Spleen (tissue), 11 donors: Measurements from ENCODE around the gene NLRP6. TPM values are rescaled to one million over a fixed set of nuclear protein-coding genes. Genes with fewer than 3 reads are reported as not detected.

Experiments used
- DNase-seq: peaks from one replicate; pipeline ENCODE4 v3.0.0-alpha.2; 2020
- H3K27ac ChIP-seq, 8 donors: fragments of 200-600 bp; sonication (generic) in 7 of 8; 1 replicate in 4 of 8; 2 replicates in 4 of 8; pipeline versions ENCODE4 v1.5.0 to v1.8.0; 2016 to 2021; ENCODE audit warnings: inconsistent platforms in 4 of 8, mild to moderate bottlenecking in 4 of 8, moderate library complexity in 1 of 8
- H3K27me3 ChIP-seq, 7 donors: fragments of 200-600 bp; sonication (generic) in 6 of 7; replicated peaks in 1 of 7; 1 replicate in 4 of 7; 2 replicates in 3 of 7; pipeline versions ENCODE4 v1.5.0 to v1.8.0; 2016 to 2021; ENCODE audit warnings: inconsistent platforms in 3 of 7, mild to moderate bottlenecking in 1 of 7
- H3K36me3 ChIP-seq, 6 donors: fragments of 200-600 bp; sonication (generic) in 5 of 6; 1 replicate in 4 of 6; 2 replicates in 2 of 6; pipeline versions ENCODE4 v1.5.0 to v1.8.0; 2016 to 2021; ENCODE audit warnings: inconsistent platforms in 2 of 6
- H3K4me1 ChIP-seq, 6 donors: fragments of 200-600 bp; sonication (generic) in 5 of 6; 1 replicate in 3 of 6; 2 replicates in 3 of 6; pipeline versions ENCODE4 v1.5.0 to v1.8.0; 2016 to 2021; ENCODE audit warnings: inconsistent platforms in 3 of 6
- H3K4me3 ChIP-seq, 8 donors: fragments of 200-600 bp; sonication (generic) in 7 of 8; 1 replicate in 4 of 8; 2 replicates in 4 of 8; pipeline versions ENCODE4 v1.5.0 to v1.8.0; 2016 to 2021; ENCODE audit warnings: inconsistent platforms in 4 of 8, mild to moderate bottlenecking in 4 of 8, moderate library complexity in 2 of 8
- H3K9me3 ChIP-seq, 8 donors: fragments of 200-600 bp; sonication (generic) in 7 of 8; 1 replicate in 4 of 8; 2 replicates in 4 of 8; pipeline versions ENCODE4 v1.5.0 to v1.8.0; 2016 to 2021; ENCODE audit warnings: inconsistent platforms in 4 of 8
- POLR2A ChIP-seq, 3 donors: fragments of 450-650 bp; IDR thresholded peaks; one replicate each; pipeline ENCODE4 v1.5.1; 2017; ENCODE audit warnings: antibody characterized with exemption in 3 of 3, mild to moderate bottlenecking in 1 of 3
- POLR2AphosphoS5 ChIP-seq, 3 donors: sonication (generic); formaldehyde crosslinking; IDR thresholded peaks; one replicate each; pipeline ENCODE4 v1.5.1; 2017; ENCODE audit warnings: antibody characterized with exemption in 3 of 3
- WGBS, 5 donors: extraction: QIAGEN DNeasy Blood & Tissue Kit in 3 of 5; methylation state at CpG; one replicate each; pipeline versions ENCODE4 v1.1.5 to v1.1.7; 2013 to 2018; 5-methylcytosine and 5-hydroxymethylcytosine counted together
- intact Hi-C: fragments of 100-400 bp; cut with DNase I; formaldehyde crosslinking; loops from one replicate; pipeline ENCODE4 v1.15.0; 2023; ENCODE audit warnings: low total_unique reads
- polyA plus RNA-seq, 3 donors: library from polyadenylated mRNA; stranded (reverse); fragments of 200-250 nt; gene quantifications; one replicate each; pipeline ENCODE4 v1.2.1, GENCODE V29; 2013
- total RNA-seq, 7 donors: library from RNA; depleted of rRNA in 3 of 7; stranded (reverse); fragments of >200 nt in 3 of 7; fragmentation: NEBNext Ultra II Directional in 4 of 7; extraction: Animal tissue kit (Norgen Biotek cat#: 25700) in 4 of 7; gene quantifications; one replicate each; pipeline versions ENCODE4 v1.1.0 to v1.2.1, GENCODE V29; 2016 to 2021
- TF ChIP-seq, protein P1 (sequence below), 11 experiments: fragments of 200-600 bp in 7 of 11; fragments of 450-650 bp in 4 of 11; sonication (generic) in 4 of 11; IDR thresholded peaks in 8 of 11; conservative IDR thresholded peaks in 3 of 11; 1 replicate in 7 of 11; 2 replicates in 4 of 11; pipeline versions ENCODE4 v1.4.0 to v1.8.0; 2016 to 2021; ENCODE audit warnings: antibody characterized with exemption in 11 of 11, inconsistent platforms in 4 of 11, mild to moderate bottlenecking in 1 of 11
- donor health status: healthy with polysubstance abuse.
- donor health status: DM: no; HTN: no; CAD: no; lungs with moderate emphysema.
- donor health status: DM: no; HTN: no; CAD: no.
- donor health status: Bipolar disorder and iron deficiency.
- donor health status: healthy.
- donor health status: DM: no; HTN: no; CAD: no.
- donor health status: DM: yes; HTN: yes; CAD: no.

The NLRP6 gene
- total and polyA plus RNA-seq, 10 donors: 0.15 to 30.9 (median 5.8) TPM

DNA sequence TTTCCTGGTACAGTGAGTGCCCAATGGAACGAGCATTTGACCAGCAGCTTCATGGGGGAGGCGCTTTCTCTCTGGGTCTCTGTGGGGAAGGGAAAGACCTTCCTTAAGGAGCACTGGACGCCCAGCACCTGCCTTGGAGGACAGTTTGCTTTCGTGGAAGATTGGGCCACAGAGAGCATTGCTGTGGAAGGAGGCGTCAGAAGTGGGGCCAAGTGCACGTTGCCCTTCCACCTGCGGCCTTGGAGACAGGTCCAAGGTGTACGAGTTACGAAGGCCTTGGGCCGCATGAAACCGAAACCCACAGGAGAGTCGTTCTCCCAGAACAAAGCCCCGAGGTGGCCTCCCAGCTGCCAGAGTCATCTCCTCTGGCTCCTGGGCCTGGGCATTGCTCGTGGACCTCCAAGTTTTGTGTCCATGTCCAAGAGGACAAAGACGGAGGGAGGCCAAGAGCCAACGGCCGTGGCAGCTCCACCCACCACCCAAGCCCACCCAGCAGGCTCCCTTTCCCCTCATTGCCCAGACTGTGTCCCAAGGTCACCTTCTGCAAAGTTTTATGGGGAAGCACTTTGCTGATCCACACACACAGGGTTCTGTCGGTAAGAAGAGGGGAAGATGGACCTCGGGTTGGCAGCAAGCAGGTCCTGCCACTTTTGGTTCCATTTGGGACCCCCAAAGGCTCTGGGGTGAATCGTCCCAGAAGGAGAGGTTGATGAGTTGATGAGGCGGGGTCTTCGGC is 5.8 kb upstream of the NLRP6 start:
- H3K9me3 ChIP-seq: peaks cover 0 to 6% (median 0%) of the 10 kb centered on the region in 8 donors
- intact Hi-C loops: no loop called here
- 86 to 94% (median 90%) methylated on average over 21 to 22 of the region's 22 CpGs for WGBS, 5 donors
- H3K27ac ChIP-seq: peak overlapping the region in 1 of 8 donors; percentile 16
- H3K27me3 ChIP-seq: no peaks in the 10 kb centered on the region
- TF ChIP-seq, protein P1, sequence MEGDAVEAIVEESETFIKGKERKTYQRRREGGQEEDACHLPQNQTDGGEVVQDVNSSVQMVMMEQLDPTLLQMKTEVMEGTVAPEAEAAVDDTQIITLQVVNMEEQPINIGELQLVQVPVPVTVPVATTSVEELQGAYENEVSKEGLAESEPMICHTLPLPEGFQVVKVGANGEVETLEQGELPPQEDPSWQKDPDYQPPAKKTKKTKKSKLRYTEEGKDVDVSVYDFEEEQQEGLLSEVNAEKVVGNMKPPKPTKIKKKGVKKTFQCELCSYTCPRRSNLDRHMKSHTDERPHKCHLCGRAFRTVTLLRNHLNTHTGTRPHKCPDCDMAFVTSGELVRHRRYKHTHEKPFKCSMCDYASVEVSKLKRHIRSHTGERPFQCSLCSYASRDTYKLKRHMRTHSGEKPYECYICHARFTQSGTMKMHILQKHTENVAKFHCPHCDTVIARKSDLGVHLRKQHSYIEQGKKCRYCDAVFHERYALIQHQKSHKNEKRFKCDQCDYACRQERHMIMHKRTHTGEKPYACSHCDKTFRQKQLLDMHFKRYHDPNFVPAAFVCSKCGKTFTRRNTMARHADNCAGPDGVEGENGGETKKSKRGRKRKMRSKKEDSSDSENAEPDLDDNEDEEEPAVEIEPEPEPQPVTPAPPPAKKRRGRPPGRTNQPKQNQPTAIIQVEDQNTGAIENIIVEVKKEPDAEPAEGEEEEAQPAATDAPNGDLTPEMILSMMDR (IDR thresholded peaks at IDR 0.05 in 8 of 11, conservative IDR thresholded peaks at IDR 0.05 in 3 of 11): no peak
- TF ChIP-seq POLR2AphosphoS5 (IDR thresholded peaks at IDR 0.05) (no peak), POLR2A (IDR thresholded peaks at IDR 0.05) (no peak)
- H3K4me1 ChIP-seq: peaks cover 0 to 52% (median 19%) of the 10 kb centered on the region in 6 donors
- no peaks in the 10 kb centered on the region for H3K36me3 ChIP-seq
- H3K4me3 ChIP-seq: no peak overlapping the region
- no peak for DNase-seq

DNA sequence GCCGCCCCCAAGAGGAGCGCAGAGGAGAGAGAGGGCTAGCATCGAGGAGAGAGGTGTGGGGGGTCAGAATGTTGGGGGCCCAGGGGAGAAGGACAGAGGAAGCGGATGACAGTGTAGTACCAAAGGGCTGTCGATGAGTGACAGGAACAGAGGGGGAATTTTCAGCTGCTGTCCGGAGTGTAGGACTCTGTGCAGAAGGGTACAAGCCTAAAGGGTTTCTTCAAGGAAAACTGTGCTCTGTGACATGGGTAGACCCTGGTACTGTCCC is 5.3 kb upstream of the NLRP6 start:
- intact Hi-C loops: no loop called here
- TF ChIP-seq POLR2AphosphoS5 (IDR thresholded peaks at IDR 0.05) (no peak), POLR2A (IDR thresholded peaks at IDR 0.05) (no peak)
- TF ChIP-seq, protein P1 (IDR thresholded peaks at IDR 0.05 in 8 of 11, conservative IDR thresholded peaks at IDR 0.05 in 3 of 11): no peak
- H3K27ac ChIP-seq: no peak overlapping the region
- H3K4me3 ChIP-seq: no peak overlapping the region
- 85 to 94% (median 91%) methylated on average over 6 of the region's 6 CpGs for WGBS, 5 donors
- peaks cover 0 to 6% (median 0%) of the 10 kb centered on the region in 8 donors for H3K9me3 ChIP-seq
- H3K27me3 ChIP-seq: peaks cover 0 to under 1% (median 0%) of the 10 kb centered on the region in 7 donors
- peaks cover 0 to 54% (median 19%) of the 10 kb centered on the region in 6 donors for H3K4me1 ChIP-seq
- peak; percentile 54 for DNase-seq
- H3K36me3 ChIP-seq: no peaks in the 10 kb centered on the region

DNA sequence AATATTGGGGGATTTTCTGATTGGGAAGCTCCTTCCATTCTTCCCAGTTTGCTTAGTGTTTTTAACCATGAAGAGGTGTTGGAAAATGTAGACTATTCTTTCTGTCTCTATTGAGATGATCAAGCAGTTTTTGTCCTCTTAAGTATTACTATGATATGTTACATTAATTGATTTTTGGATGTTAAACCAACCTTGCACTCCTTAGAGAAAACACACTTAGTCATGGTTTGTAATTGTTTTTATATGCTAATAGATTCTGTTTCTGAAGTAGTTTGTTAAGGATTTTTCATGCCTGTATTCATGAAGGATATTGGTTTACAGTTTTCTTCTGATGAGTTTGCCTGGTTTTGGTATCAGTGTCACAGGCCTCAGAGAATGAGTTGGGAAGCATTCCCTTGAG is 2.0 kb upstream of the NLRP6 start:
- Histone ChIP-seq H3K27me3 (peaks cover 0 to 34% (median 31%) of the 10 kb centered on the region in 7 donors), H3K4me3 (no peak overlapping the region), H3K27ac (peak overlapping the region in 2 of 8 donors; percentile 86 to 89), H3K36me3 (no peaks in the 10 kb centered on the region), H3K9me3 (peaks cover 0 to 6% (median 0%) of the 10 kb centered on the region in 8 donors), H3K4me1 (peaks cover 20 to 57% (median 31%) of the 10 kb centered on the region in 6 donors)
- TF ChIP-seq POLR2A (IDR thresholded peaks at IDR 0.05): no peak
- no peak for TF ChIP-seq POLR2AphosphoS5 (IDR thresholded peaks at IDR 0.05)
- TF ChIP-seq, protein P1 (IDR thresholded peaks at IDR 0.05 in 8 of 11, conservative IDR thresholded peaks at IDR 0.05 in 3 of 11): no peak
- DNase-seq: no peak
- intact Hi-C loops: no loop called here
